Activated CD4-positive, alpha-beta T cell treated with anti-CD3 and anti-CD28 coated beads, Interleukin-2, amount 50 U/mL, for 4 hours (primary cell): ENCODE results near the gene CELF2.
A peak's percentile ranks its signal among the peaks of the same experiment; 100 is the strongest.
"Not testable (repeated sequence)": the region's sequence is repeated elsewhere in the genome, so short reads cannot be mapped to it uniquely, and the experiment has no call there.

ENCODE experiments used
- DNase-seq, 2 experiments: peaks; one replicate each; pipeline ENCODE4 v3.0.0-alpha.2; 2020

The CELF2 gene

GRCh38 chr10:11017570-11018431 is at the start of gene CELF2:
Gene CELF2 (plus strand): TSS chr10:11017872. CDS start chr10:11018090, 218 bp downstream.
- DNase-seq = peak; percentile 32 to 33

DNA sequence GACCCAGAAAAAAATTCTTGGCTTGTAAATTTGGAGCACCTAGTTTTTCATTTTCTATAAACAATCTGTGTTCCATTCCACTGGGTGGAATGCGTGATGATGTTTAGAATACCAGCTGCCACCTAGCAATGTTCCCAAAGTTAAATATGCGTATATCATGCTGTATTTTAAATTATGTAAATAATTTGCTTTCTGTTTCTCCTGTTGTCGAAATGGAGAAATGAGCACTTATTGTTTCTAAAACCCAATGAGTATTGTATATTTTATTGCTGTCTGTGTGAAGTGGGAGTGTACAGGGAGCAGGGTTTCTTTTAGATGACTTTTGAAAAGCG is 49.4 kb upstream of the CELF2 start:
- no peak for DNase-seq

GRCh38 chr10:10973310-10973709 is 44.4 kb upstream of the CELF2 start:
- no peak for DNase-seq

DNA sequence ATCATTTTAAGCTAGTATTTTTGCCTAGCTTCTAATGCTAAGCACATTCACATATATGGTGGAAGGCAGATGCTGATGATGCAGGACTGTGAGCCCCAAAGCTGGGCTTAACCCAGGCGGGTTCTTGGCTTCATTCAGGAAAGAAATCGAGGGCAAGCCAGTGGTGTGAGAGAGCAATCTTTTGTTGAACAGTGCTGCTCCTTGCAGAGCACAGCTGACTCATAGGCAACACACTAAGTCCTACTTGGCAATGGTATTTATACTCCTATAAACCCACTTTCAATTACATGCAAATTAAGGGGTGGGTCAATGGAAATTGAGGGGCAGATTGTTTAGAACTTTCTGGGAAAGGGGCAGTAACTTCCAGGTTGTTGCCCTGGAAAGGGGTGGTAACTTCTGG is 42.0 kb upstream of the CELF2 start:
- no peak for DNase-seq

DNA sequence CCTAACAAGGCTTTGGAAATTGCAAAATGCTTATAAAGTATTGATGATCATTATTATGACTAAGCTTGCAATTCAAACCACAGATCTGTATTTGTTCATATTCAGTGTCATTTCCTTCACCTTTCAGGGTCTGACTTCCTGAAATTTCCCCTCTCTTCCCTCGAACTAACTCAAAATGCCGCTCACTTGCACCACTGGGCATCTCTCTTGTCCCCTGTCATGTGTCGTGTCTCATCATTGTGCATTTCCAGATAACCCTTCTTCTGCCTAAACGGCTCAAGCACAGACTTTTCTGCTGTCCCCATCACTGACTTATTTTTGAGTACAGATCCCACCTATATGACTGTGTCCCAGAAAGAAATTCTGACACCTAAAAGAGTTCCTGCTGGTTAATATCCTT is 41.0 kb upstream of the CELF2 start:
- no peak for DNase-seq

DNA sequence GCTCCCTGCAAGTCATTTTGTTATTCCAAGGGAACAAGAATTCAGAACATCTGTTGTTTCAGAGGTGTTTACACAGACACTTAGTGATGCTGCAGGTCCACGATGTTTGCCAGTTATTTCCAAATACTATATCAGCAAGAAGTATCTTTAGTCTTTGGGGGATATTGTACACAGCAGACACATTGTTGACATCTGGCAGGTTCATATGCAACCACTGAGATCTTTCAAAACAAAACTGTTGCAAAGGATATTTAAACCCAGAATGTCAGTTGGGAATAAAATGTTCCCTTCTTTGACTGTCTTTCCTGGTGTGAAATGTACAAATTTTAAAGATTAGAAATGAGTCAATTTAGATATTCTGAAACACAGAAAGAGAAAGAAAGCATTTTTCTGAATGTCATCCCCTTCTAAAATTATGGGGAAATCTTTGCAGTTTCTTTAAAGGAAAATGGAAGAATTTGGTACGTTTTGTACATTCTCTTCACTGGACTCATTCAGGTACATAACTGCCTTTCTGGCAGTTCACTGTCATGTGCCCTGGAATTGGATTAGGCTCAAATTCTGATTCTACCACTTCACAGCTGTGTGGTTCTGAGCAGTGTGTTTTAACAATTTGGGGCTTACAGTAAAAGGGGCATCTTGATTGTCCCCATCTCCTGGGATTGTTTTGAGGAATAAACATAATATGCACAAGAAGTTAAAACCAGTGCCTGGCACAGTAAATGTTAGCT is 40.3 kb upstream of the CELF2 start:
- DNase-seq = no peak

DNA sequence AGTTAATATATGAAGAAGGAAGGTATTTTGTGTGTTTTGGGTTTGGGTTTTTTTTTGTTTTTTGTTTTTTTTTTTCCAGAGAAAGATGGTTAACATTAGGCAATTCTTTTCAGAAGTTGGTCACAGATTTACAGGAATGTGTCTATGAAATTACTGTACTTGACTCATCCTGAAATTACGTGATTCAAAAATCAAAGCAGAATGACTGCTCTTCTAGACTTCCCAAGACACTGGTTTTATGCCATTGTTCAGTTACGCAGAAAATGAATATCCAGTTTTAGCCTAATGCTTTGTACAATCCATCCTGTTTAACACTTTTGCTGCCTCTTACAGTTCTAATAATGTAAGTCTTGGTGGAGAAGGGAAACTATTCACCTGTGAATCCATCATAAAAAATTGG is 39.7 kb upstream of the CELF2 start:
- no peak for DNase-seq

- no peak for DNase-seq
Measured at GRCh38 chr10:10985361-10985760, 32.3 kb upstream of the CELF2 start.

DNA sequence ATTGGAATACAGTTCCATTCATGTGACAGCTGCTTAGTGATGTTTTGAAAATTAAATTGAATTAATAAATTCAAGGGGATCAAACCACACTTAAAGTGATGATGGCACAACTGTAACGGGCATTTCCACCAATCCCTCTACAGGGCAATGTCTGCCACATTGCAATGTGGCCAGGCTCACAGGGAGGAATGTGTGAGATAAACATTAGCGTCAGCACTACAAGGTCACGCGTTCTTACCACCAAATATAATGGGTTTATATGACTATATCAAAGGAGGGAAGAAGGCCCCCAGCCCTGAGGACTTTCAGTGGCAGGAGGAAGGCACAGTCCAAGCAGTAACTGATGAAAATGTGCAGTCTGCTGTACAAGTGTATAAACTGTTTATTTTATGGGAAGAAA is 31.1 kb upstream of the CELF2 start:
- no peak for DNase-seq

DNA sequence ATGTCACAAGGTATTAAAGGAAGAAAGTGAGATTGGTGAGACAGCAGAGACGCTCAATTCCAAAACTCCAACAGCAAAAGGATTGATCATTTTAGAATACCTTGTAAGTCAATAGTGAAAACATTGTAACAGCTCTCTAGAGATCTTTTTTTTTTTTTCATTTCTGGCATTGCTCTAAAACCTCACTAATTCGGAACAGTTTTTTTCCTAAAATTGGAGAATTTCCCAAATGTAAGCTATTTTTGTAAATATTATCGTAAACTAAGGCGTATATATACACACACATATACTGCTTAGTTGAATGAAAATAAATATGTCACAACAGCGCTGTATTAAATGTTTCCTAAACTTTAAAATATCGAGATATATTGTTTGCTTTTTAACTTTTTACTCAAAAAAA is 30.6 kb upstream of the CELF2 start:
- no peak for DNase-seq

DNA sequence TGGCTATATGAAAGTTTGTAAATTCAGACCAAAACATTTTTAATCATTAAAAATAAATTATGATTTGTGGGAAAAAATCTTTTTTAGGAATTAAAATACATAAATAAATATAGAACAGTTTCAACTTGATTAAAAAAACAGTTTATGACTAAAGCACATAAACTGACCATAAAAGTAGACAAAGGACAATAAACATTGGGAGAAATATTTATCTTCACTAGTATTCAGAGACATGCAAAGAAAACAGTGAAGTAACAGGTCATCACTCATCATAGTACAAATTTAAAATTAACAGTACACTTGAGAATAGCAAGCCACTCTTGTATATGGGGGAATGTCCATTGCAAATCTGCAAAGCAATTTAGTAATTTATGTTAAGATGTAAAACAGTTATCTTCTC is 28.0 kb upstream of the CELF2 start:
- DNase-seq = no peak

DNA sequence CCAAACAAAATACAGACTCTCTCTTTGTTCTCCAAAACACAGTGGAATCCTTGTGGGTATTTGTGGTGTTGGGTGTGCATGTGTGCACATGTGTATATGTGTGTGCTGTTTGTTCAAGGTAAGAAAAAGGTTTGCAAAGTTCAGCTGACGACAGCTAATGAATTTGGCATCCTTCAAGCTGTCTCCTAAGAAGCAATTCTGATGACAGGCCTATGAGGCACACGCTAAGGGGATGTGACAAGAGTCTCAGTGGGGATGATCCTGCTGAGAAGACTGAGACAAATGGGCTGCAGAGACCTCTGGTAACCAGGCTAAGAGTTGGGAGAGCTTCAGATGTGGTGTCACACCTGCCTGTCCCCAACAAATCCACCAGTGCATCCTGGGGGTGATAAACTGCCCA is 26.5 kb upstream of the CELF2 start:
- no peak for DNase-seq

DNA sequence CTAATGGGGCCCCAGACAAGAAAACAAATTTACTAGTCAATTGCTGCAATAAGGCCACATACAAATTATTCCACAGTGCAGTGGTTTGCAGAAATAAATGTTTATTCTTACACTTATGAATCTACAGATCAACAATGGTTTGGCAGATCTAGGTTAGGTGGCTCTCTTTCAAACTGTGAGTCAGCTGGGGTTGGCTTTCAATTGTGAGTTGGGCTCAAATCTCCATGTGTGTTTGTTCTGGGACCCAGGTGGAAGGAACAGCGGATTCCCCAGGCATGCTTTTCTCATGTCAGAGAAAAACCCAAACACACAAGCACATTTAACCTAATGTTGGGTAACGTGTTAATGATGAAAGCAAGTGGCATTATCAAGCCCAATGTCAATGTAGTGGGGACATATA is 25.6 kb upstream of the CELF2 start:
- DNase-seq = no peak

- no peak for DNase-seq
Measured at GRCh38 chr10:10992961-10993714, 24.5 kb upstream of the CELF2 start.

DNA sequence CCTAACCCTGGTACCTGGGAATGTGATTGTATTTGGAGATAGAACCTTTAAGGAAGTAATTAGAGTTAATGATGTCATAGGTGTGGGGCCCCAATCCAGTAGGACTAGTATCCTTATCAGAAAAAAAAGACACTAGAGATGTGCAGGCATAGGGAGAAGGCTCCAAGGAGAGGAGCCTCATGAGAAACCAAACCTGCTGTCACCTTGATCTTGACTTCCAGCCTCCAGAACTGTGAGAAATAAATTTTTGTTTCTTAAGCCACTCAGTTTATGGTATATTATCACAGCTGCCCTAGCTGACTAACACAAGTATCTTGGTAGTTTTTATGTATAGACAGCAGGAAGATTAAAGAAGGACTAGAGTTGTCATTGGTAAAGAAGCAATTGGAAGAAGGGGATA is 23.9 kb upstream of the CELF2 start:
- no peak for DNase-seq

GRCh38 chr10:10994360-10994759 is 23.3 kb upstream of the CELF2 start:
- DNase-seq = no peak

DNA sequence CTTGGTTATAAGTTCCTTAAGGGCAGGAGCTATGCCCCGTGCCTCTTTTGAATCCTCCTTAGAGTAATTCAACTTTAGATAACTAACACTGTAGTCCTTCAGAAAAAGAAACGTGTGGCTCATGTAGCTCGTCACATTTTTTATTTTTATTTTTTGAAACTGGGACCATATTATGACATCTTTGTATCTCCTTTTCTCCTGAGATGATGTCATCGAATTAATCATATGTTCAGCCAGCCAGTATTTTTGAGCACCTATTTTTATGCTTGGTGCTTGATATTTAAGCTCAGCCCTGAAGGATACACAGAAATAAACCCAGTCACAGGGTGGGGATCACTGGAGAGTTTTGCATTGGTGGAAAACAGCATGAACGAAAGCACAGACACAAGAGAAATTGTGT is 22.6 kb upstream of the CELF2 start:
- no peak for DNase-seq

DNA sequence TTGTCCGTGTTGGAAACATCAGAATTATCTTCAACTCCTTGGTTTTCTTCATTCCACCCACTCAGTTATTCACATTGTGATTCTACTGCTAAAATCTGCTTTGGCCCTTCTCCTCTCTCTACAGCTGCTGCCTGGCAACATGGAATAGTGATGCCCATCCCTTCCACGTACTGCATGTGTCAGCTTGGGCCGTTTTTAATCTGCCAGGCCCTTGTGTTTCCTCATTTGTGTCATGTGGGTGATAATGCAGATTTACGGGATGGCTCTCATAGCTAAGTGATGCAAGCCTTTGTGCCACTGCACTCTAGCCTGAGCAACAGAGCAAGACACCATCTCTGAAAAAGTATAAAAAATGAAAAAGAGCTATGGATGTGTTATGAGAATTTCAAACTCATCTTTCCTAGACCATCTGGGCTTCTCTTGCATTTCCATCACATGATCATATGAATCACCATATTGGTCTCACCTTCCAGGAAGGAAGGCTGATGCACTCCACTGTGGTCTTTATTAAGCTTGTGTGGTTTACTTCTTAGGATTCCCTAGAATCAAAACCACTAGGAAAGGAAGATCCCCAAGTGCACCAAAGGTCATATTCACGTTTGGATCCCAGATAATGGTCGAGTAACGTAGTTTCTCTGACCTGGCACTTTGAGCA is 20.6 kb upstream of the CELF2 start:
- no peak for DNase-seq

- DNase-seq = not testable (repeated sequence)
Measured at GRCh38 chr10:10999501-10999900, 18.2 kb upstream of the CELF2 start.

- no peak for DNase-seq
Measured at GRCh38 chr10:11002485-11002884, 15.2 kb upstream of the CELF2 start.

- no peak for DNase-seq
Measured at GRCh38 chr10:11002916-11003315, 14.8 kb upstream of the CELF2 start.

DNA sequence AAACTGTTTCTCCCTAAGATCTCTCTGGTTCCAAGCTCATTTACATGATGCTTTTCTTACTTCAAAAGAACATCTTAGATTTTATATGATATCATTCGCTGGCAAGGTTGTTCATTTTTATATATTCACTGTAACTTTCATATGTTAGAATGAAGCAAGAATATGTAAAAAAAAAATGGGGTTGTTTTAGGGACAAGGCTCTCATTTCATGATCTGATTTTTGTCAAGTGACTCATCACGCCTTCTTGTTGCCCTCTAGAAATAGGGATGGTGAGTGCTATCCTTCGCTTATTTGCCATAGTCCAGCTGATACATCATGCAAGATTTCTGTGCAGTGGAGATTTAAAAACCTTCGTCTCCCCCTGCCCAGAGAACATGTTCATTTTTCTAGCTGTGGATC is 14.0 kb upstream of the CELF2 start:
- DNase-seq = no peak
